SK-N-SH (cell line): ENCODE results near the gene QRICH2.

ENCODE experiments used
- CHD2 ChIP-seq: fragments of 150-350 bp; IDR thresholded peaks from 2 replicates; pipeline ENCODE4 v1.6.1; 2018; ENCODE audit warnings: low read length; ENCODE audit not compliant: partially characterized antibody
- FOXM1 ChIP-seq: IDR thresholded peaks from 2 replicates; pipeline ENCODE4 v1.4.0; 2012; ENCODE audit warnings: low read depth, mild to moderate bottlenecking
- JUND ChIP-seq: IDR thresholded peaks from 2 replicates; pipeline ENCODE4 v1.4.0; 2012
- POLR2AphosphoS5 ChIP-seq: IDR thresholded peaks from 2 replicates; pipeline ENCODE4 v1.6.1; 2012; ENCODE audit warnings: low read depth, low read length
- RAD21 ChIP-seq: IDR thresholded peaks from 2 replicates; pipeline ENCODE4 v1.6.1; 2012; ENCODE audit warnings: mild to moderate bottlenecking, low read length
- RFX5 ChIP-seq: IDR thresholded peaks from 2 replicates; pipeline ENCODE4 v1.6.1; 2012; ENCODE audit warnings: mild to moderate bottlenecking, improper control_type of control experiment, low read length
- SIN3A ChIP-seq: IDR thresholded peaks from 2 replicates; pipeline ENCODE4 v1.6.1; 2012; ENCODE audit warnings: low read depth, mild to moderate bottlenecking, low read length, moderate library complexity, borderline replicate concordance
- TAF1 ChIP-seq: IDR thresholded peaks from 2 replicates; pipeline ENCODE4 v1.6.1; 2012; ENCODE audit warnings: low read depth, mild to moderate bottlenecking, low read length, moderate library complexity, borderline replicate concordance
- TCF12 ChIP-seq: IDR thresholded peaks from 2 replicates; pipeline ENCODE4 v1.4.0; 2012
- TF ChIP-seq, protein P1 (sequence below): fragments of 200-600 bp; sonication (generic); IDR thresholded peaks from 2 replicates; pipeline ENCODE4 v1.6.1; 2017; ENCODE audit warnings: antibody characterized with exemption, mild to moderate bottlenecking, moderate library complexity

DNA sequence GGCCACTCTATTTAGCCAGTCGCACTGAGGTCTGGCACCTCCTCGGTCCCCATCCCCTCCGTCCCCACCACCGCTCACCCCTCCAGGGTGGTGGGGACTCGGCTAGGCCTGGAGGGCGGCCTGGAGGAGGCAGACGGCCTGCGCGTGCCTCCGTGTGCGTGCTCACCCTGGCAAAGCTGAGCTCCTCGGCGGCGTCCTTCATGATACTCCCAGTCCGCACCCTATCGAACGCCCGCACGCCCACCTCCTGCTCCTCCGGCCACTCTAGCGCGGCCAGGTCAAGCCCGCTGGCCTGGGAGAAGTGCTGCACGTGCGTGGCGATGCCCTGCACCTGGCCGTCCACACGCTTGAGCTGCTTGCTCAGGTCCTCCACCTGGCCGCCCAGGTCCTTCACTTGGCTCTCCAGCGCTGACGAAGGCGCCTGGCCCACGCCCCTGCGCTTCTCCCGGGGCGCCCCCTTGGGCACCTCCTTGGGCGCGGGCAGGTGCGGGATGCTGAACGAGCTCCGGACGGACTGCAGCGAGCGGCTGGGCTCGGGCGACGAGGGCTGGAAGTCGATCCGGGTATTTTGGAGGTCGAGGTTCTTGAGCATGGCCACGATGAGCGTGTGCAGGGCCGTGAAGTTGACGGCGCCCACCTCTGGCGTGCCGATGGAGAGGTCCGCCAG lies 644 bp downstream of the QRICH2 start:
- TF ChIP-seq, protein P1, sequence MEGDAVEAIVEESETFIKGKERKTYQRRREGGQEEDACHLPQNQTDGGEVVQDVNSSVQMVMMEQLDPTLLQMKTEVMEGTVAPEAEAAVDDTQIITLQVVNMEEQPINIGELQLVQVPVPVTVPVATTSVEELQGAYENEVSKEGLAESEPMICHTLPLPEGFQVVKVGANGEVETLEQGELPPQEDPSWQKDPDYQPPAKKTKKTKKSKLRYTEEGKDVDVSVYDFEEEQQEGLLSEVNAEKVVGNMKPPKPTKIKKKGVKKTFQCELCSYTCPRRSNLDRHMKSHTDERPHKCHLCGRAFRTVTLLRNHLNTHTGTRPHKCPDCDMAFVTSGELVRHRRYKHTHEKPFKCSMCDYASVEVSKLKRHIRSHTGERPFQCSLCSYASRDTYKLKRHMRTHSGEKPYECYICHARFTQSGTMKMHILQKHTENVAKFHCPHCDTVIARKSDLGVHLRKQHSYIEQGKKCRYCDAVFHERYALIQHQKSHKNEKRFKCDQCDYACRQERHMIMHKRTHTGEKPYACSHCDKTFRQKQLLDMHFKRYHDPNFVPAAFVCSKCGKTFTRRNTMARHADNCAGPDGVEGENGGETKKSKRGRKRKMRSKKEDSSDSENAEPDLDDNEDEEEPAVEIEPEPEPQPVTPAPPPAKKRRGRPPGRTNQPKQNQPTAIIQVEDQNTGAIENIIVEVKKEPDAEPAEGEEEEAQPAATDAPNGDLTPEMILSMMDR, result no peak
- TF ChIP-seq POLR2AphosphoS5, result no peak
- no peak for TF ChIP-seq TAF1
- no peak for TF ChIP-seq RAD21
- no peak for TF ChIP-seq TCF12
- TF ChIP-seq SIN3A, result no peak
- TF ChIP-seq CHD2, result no peak
- TF ChIP-seq FOXM1, result no peak
- no peak for TF ChIP-seq JUND
- no peak for TF ChIP-seq RFX5
